ENCODE results near the gene HOXC6.

HOXC6 gene

DNA sequence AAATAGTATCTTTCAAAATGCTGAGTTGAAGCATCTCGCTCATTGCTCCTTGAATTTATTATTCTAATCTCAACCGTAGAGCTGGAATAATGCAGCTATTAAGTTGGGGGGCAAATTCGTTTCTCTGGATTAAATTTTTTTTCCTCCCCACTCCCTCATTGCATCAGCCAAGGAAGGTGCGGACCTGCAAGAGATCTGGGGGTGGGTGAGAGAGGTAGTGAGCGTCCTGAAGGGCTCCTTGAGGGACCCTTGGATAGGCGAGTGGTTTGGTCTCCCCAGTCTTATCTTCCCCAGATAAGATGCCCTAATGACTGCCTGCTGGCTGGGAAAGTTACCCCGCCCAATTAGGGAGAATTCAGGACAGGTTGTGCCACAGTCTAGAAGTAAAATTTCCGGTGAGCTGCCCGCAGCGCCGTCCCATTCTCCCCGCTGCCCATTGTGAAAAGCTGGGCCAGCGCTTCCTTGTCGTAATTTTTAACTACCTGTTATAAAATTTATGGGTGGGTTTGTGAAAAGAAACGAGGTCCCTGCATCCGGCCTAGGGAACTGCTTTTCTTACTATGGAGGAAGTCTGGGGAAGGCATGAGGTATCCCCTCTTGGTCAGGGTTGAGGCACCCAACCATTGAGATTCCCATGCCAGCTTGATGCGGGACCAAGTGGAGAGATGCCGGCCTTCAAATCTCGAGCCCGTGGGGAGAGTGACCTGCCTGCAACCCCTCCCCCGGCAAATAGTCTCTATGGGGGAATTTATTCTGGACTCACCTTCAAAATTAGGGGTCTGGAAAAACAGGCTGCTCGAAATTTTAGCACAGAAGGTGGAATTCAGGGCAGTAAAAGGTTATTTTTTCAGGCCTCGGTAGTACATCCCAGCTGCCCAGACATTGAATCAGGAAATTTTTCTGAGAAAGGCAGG is 13.0 kb upstream of the HOXC6 start:
- no peak for DNase-seq (ENCODE audit: low spot score)

DNA sequence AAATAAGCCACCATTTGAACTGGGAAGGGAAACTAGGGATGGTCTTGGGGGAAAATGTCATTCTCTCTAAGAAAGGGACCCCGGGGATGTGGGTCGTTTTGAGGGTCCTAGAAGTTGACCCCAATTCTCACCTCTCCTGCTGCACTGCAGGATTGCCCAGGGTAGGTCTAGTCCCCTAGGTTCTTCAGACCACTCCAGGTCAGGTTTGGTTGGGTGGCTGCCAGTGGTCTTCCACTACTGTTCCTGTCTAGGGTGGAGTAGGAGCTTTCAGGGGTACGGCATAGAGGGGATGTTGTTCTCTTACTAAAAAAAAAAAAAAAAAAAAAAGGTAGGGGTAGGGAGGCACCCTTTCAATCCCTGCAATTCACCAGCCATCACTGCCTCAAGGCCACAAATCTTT is 12.2 kb upstream of the HOXC6 start:
- no peak for DNase-seq (ENCODE audit: low spot score)

DNA sequence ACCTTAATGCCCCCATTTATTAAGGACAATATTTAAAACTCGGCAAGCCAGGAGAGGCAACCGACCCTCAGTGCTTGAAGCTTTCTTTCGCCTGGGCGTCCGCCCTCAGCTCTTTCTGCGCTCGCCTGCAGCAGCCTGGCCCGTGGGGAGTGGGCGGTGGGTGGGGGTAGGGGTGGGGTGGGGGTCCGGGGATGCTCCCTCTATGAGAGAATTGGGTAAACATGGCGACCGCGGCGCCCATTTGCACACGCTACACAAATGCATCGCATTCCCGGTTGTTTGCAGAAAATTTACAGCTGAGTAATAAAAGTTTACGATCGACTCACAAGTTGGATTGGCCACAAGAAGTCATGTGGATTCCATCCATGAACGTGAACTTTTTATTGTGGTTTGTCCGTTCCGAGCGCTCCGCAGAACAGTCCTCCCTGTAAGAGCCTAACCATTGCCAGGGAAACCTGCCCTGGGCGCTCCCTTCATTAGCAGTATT is 11.7 kb upstream of the HOXC6 start:
- peak; percentile 93 for DNase-seq (ENCODE audit: low spot score)

DNA sequence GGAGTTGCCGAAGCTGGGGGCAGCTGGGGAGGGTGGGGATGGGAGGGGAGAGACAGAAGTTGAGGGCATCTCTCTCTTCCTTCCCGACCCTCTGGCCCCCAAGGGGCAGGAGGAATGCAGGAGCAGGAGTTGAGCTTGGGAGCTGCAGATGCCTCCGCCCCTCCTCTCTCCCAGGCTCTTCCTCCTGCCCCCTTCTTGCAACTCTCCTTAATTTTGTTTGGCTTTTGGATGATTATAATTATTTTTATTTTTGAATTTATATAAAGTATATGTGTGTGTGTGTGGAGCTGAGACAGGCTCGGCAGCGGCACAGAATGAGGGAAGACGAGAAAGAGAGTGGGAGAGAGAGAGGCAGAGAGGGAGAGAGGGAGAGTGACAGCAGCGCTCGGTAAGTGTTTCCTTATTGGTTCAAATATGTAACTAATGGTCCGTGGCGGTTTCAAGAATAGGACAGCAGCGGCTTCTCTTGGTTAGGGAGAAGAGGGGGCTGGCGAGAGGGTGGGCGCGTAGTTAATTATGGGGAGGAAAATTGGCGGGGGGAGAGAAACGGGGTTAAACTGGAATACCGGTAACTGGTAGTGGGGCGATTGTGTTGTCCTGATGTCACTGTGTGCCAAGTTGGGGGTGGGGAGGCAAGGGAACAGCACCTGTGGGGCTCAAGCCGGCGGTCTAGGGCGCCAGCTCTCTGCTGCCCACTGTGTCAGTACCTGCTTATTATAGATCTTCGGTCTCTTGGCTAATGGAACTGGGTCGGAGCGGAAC is 11.0 kb upstream of the HOXC6 start:
- DNase-seq (ENCODE audit: low spot score) = no peak

DNA sequence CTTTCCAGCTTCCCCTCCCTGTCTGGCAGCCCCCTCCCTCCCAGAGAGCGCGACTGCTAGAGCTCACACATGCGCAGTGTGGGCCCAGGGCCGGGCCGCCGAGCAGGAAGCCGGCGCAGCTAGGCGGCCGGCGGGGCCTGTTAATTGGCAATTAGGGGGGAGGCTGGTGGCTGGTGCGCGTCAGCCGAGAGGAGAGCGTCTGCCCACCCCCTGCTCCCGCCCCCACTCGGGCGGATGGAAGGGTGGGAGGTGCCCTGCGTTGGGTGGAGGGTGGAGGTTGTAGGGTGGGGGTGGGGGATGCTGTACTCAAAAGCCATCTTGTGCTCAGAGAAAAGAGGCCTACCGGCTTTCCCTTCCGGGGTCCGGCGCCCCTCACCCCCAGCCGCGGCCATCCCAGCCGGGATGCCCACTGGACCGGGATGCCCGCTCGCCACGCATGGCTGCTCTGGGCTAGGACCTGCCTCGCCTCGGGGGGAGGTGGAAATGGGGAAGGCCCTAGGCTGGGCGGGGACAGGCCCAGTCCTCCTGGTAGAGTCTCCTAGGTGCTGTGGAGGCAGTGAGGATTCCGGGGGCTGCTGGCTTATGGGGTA is 10.3 kb upstream of the HOXC6 start:
- peak; percentile 97 for DNase-seq (ENCODE audit: low spot score)

DNA sequence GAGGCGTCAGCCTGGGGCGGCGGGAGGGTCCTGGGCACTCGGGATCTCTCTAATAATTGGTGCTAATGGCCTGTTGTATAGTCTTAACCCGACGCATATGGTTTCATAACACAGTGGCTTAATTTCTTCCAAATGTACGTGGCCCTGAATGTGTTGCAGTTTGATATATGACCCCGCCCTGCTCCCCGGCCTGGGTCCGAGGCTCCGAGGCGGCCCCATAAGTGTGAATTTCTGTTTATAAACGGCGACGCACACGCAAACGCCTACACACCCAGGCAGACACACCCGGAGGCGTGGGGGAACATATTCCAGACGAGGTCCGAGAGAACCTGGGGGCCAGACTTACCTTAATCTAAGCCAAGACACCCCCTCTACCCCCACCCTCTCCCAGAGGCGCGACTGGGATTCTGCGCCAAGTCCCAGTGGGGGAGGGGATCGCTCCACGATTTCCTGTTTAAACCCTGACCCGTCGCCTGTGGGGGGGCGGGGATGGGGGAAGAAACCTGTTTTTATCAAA is 9.7 kb upstream of the HOXC6 start:
- DNase-seq (ENCODE audit: low spot score) = no peak

DNA sequence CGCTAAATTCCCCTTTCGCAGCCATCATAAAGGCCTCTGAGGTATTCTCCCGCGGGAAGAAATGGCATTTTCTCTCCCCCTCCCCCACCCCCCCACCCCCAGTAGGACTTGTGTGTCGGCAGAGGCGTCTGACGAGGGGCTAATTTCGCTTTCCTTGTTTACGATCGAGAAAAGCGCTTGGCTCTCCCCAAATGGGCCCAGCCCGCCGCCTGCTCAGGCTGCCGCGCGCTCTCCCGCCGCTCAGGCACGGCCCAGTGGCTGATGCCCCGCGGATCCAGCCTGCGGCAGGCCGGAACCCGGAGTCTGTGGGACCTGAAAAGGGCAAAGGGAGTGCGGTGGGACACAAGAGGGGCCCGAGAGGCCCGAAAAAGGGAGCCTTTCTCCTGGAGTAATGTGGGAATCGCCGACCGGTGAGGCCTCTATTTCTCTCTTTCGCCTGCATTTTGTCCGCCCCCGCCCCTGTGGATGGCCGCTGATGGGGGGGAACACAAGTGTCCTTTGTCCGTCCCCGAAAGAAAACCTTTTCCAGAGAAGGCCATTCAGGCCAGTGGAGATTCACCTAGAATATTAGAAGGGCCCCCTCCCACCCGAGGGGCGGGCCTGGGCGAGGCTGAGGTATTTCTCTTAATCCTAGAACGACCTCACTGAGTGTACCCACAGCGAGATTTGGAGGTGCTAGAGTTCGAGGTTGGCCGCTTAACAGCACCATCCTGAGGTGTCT is 9.0 kb upstream of the HOXC6 start:
- no peak for DNase-seq (ENCODE audit: low spot score)

DNA sequence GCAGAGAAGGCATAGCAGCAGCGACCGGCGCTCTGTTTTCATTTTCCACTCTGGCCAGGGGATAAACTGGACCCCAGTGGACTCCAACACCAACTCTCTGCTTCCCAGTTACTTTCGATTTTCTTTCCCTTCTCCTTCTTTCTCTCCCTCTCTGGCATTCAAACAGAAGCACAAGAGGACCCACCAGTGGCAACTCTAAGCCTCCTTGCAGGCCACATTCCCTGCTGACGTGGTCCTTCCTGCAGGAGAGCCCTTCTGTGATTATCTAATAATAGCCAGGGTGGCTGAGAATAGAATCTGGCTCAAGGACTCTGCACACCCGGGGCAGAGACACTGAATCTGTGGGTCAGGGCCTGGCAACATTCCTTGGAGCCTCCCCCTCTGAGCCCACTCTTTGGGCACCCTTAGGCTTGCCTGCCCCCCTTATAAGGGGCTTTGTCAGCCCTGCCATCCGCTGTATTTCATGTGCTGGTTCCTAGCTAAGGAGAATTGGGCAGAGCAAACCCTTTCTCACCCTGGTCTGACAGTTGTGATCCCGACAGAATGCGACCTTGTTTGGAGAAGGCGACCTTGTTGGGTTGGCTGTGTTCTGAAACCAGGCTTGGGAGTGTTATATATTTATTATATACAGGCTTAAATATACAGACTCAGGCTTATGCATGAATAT is 8.2 kb upstream of the HOXC6 start:
- no peak for DNase-seq (ENCODE audit: low spot score)

DNA sequence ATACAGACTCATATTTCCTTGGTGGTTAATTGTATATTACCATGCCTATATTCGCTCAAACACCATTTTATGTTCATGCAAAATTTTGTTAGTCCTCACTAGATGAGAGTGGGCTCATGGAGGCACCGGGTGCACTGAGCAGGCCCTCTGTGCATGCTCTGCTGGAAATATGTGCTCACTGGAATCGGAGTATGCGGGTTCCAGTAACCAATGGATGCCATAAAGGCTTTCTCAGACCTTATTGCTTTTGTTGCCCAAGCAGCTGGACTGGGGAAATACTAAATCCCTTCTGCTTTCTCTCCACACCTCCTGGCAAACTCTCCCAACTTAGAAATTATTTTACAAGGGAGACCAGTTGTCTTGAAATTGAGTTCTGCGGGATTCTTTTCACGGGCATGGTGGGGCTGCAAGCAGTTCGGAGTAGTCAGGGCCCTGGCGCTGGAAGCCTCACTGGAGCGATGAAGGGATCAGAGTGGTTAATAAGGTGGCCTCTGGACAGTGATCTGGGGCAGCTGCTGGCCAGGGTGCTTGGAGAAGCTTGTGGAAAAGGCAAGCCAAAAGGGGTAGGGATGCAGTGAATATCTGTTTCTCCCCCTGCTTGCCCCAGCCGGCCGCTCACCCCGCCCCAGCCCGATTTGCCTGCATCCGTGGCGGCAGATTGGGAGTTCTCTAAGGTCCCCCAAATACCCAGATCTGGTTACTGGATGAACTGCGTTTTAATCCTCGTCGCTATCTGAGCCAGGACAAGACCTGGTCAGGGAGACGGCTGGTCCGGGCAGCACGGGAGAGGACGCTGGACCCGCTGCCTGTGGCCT is 7.4 kb upstream of the HOXC6 start:
- DNase-seq (ENCODE audit: low spot score) = no peak

DNA sequence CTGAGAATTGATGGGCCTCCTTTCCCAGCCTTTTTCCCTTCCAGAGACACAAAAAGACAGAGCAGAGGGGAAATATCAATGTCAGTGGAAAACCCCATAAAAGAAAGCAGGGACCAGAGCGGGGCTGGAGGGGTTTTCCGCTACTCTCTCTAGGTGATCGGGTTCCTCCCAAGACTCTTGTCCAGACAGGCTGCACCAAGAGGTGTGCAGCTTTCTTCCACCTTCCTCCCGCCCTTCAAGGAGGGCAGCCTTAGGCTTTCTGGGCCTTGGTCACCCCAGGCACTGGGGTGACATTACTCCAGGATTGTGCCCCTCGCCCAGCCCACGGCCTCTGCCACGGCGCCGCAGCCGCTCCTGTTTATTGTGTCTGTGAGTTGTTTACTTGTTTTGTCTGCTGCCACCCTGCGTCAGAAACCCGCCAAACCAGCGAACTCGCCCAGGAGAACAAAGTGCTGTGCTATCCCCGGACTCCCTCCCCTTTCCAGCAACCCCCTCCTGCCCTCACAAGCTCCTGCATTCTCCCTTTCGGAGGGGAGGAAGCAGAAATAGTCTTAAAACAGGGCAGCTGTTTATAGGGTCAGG is 6.7 kb upstream of the HOXC6 start:
- no peak for DNase-seq (ENCODE audit: low spot score)

DNA sequence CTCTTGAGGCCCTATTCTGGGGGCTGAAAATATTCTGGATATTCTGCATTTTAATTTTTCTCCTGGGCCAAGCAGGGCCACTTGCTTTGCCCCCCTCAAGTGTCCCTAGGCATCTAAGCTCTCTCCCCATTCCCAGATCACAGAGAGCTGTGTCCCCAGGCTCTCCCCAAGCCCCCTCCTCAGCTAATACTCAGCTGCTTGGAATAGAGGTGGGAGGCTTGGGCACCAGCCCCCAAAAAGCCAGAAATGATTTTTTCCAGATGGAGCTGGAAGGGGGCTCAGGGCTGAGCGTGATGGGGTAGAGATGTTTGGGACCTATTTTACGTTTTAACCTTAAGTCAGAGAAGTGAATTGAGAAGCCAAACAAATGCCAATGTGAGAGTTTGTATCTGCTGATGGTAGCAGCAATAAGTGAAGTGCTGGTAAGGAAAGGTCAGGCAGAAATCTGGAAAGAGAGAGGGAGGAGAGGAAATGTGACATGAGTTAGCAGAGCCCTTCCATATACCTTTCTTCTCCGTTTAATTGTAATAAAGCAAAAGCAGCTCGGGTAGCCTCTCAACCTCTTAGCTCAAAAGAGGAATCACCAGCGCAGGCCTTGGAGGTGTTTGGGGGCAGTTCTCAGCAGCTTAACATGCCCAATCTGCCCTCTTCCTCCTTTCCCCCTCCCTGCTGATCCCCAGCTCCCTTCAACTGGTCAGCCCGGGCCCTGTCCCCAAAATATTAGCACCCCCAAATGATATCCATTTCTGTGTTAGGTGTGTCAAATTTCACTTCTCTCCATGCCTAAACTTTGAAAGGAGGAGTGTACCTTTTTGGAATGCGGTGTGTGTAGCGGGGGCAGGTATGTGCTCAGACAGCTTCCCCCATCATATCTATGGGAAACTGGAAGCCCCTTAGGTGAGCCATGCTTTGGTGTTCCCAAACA is 5.0 kb upstream of the HOXC6 start:
- DNase-seq (ENCODE audit: low spot score) = no peak

DNA sequence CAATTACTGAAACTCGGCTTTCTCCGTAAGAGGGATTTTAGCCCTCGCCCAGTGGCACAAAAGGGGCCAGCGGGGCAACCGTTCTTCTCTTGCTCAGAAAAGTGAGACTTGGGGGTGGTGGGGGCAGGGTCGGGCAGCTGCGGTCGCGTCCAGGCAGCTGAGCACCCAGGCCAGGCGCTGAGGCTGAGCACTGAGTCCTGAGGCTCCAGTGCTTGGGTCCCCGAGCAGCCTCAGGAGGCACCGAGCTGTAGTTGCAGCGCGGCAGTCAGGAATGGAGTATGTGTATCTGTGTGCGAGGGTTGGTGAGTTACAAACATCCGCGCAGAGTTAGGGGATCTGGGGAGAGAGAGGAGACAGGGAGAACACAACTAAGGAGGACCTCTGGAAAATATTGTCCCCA is 4.1 kb upstream of the HOXC6 start:
- no peak for DNase-seq (ENCODE audit: low spot score)

DNA sequence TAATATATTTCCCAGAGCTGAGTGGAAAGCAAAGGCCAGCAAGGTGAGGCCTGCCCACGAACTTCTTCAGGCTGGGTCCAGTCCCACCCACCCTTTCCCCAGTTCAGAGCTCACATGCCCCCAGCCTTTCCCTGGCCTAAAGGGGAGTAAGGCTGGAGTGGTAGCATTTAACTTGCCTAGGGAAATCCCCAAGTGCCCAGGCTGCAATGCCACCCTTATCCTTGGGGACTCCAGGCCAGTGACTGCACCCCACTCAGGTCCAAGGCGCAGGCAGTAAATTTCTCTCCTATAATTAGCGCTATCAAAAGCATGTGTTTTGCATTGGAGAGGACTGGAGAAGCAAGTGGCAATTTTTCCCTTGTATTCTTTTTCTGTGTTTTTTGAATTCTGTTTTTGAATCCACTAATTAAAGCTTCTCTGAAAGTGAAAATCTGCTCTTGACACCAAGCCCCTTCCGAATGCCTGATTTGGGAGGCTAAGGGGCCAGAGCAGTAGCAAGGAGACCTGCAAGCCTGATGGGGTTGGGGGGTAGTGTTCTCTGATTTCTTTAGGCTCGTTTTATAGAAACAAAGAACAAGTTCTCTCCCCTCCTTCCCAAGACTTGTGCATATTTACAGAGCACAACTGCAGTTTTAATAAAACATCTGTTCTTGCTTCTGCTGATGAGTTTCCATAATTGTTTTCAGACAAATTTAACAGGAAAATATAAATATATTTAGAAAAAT is 3.5 kb upstream of the HOXC6 start:
- DNase-seq (ENCODE audit: low spot score) = no peak

DNA sequence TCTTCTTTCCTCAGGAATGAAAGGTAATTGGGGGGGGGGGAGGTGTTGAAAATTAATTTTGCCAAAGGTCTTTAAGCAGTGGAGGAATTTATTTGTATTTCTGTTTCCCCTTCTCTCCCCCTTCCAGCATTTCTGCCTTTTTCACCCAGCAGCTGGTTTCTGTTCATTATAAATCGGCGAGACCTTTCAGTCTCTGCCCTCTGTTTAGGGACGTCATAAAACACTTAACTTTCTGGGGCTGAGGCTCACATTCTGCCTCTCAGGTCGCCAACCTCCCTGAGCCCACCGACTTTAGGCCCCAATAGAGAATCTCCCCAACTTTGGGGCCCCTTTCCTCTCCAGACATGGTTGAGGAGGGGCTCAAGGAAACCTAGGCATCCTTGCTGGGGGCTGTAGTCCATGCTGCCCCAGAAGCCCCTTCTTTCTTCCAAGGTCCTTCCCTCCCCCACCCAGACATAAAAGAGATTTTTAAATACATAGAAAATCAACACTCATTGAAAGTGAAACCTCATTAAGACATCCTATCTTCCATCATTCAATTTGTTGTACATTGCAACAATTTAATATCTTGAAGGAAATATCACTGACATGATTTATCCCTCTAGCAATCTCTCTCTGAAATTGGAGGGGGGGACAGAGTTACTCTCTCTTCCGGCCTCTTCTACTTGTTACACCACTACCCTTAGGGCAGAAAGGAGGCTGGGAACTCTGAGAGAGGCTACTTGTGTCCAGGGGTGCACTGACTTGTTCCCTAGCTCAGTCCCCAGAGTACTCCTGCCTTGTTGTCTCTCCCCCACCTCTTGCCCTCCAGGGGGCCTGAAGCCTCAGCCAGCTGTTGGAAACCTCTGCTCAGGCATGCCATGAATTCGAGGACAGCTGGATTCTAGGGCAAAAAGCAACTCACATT is 2.5 kb upstream of the HOXC6 start:
- DNase-seq (ENCODE audit: low spot score) = no peak

DNA sequence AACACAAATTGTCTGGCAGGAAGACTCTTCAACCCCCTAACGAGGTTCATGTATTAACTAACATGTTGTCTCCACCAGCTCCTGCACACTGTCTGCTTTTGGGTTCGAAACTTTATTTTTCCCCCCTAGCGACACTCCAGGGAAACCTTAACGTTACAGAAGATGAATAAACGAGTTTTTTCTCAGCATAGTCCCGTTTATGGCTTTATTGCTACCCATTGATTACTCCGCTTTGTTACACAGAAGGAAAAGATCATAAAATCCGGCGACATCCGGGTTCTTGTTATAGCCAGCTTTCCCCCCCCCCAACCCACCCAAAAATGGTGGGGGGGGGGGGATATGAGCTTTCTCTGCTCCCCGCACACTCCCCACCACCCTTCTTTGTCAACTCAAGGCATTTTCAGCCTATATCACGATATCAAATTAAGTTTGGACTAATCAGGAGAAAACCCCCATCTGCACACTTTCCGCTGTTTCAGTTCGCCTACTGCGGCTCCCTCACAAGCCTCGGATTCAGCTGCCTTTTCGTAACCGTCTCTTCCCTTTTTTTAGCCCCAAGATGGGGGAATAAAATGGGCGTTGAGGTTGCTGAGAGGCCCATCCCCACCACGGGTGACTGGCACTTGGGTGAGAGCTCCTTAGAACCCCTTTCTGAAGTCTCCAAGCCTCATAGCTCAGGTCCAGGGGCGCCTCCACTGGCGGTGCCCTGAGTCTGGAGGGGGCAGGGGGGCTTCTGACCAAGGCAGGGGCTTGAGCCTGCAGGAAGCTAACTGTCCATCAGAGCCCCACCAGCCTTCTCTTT is 1.4 kb upstream of the HOXC6 start:
- DNase-seq (ENCODE audit: low spot score) = no peak

DNA sequence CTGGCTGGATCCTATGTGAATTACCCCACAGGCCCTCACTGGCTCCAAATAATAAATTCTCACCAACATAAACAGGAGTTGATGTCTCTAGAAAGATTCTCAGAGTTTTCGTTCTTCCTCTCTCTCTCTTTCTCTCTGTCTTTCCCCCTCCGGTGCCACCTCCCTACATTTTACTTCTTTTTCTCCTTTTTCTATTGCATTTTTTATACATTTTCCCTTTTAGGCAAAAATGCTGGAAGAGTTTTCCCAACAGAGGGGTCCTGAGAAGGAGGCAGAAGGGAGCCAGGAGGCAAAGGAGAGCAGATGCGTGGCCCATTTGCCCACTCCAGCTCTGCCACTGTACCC is 826 bp upstream of the HOXC6 start:
- DNase-seq (ENCODE audit: low spot score) = no peak

All from HuH-7 (cell line).